ENCODE data around the gene CCDC152. TPM values are rescaled to one million over a fixed set of nuclear protein-coding genes. Genes with fewer than 3 reads are reported as not detected.
A peak's percentile ranks its signal among the peaks of the same experiment; 100 is the strongest.

The CCDC152 gene
- total and polyA plus RNA-seq, 2 of the 13 experiments (the other 11 are each of a cell fraction or from before 2014, with no cell fraction given): 0.20 to 0.36 TPM

DNA sequence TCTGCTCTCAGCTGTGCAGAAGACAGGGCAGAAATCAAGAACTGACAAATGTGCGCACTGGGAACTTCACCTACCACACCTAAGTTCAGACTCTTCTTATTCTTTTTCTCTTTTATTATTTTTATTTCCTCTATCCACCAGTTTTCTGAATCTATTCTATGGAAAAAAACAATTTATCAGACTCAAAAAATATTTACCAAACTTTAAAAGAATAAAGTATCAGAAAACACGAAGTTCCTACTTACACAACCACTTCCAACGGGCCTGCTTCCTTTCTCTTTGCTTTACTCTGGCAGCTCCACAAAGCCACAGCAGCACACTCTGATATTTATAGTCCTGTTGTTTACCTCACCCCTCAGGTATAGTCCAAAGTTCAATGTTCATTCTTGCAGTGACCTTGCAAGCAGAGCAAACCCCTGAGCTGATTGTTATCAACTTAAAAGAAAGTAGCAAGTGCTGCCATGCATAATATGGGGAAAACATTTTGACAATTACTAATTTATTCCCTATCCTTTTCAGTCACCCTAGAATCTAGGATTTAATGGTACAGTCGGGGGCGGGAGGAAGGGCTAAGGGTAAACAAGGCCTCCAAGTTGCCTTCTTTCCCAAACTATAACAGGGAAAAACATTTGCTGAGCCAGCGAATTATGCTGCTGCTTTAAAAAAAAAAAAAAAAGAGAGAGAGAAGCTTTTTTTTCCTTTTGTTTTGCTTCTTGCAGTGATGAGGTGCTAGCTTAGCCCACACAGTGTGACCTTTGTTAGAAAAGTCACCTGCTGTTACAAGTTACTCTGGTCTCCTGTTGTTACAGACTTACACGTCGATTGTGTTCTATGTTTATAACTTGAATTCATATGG, 55.2 kb downstream of the CCDC152 start, which contains the start of gene SELENOP (continued):
- TF ChIP-seq ZNF407 (CRISPR knock-in tag; IDR thresholded peaks at IDR 0.05; ENCODE audit: not compliant biosample characterization): no peak
- peak; percentile 55; the same call in 1 of the 2 replicates for TF ChIP-seq ZIK1 (CRISPR knock-in tag; IDR thresholded peaks at IDR 0.05; ENCODE audit: borderline replicate concordance, low read depth)
- no peak for TF ChIP-seq TAF15 (IDR thresholded peaks at IDR 0.05; ENCODE audit: low read depth, low read length, poor library complexity, severe bottlenecking)
- peak; percentile 99 for TF ChIP-seq FOXJ3 (CRISPR knock-in tag; IDR thresholded peaks at IDR 0.05; ENCODE audit: borderline replicate concordance)
- no peak for TF ChIP-seq NFIB (CRISPR knock-in tag; IDR thresholded peaks at IDR 0.05; ENCODE audit: borderline replicate concordance)
- TF ChIP-seq KLF15 (CRISPR knock-in tag; IDR thresholded peaks at IDR 0.05; ENCODE audit: borderline replicate concordance): no peak
- no peak; the same call in 1 of the 2 replicates for TF ChIP-seq ZBTB42 (CRISPR knock-in tag; IDR thresholded peaks at IDR 0.05)
- TF ChIP-seq ZNF546 (CRISPR knock-in tag; conservative IDR thresholded peaks at IDR 0.05): no peak
- no peak for TF ChIP-seq CENPT (CRISPR knock-in tag; IDR thresholded peaks at IDR 0.05; ENCODE audit: low read depth)
- peak; percentile 56; the same call in 1 of the 2 replicates for TF ChIP-seq YEATS2 (CRISPR knock-in tag; IDR thresholded peaks at IDR 0.05; ENCODE audit: borderline replicate concordance)
- peak; percentile 49 for TF ChIP-seq PATZ1 (CRISPR knock-in tag; IDR thresholded peaks at IDR 0.05)
- no peak for TF ChIP-seq ZKSCAN5 (CRISPR knock-in tag; IDR thresholded peaks at IDR 0.05)
- TF ChIP-seq, protein P1, sequence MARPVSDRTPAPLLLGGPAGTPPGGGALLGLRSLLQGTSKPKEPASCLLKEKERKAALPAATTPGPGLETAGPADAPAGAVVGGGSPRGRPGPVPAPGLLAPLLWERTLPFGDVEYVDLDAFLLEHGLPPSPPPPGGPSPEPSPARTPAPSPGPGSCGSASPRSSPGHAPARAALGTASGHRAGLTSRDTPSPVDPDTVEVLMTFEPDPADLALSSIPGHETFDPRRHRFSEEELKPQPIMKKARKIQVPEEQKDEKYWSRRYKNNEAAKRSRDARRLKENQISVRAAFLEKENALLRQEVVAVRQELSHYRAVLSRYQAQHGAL (CRISPR knock-in tag; IDR thresholded peaks at IDR 0.05; ENCODE audit: not compliant biosample characterization): peak; percentile 61
- TF ChIP-seq ATF7-NPFF (CRISPR knock-in tag; IDR thresholded peaks at IDR 0.05; ENCODE audit: low read depth): peak; percentile 57; the same call in 1 of the 2 replicates
- no peak for TF ChIP-seq FOSL1 (CRISPR knock-in tag; IDR thresholded peaks at IDR 0.05; ENCODE audit: borderline replicate concordance)

All from HepG2 (cell line).